ENCODE measurements around the gene JAKMIP3. TPM values are rescaled to one million over a fixed set of nuclear protein-coding genes. Genes with fewer than 3 reads are reported as not detected.

Gene JAKMIP3
- total RNA-seq, 1 experiment from 2014 or later = 0.17 TPM

DNA sequence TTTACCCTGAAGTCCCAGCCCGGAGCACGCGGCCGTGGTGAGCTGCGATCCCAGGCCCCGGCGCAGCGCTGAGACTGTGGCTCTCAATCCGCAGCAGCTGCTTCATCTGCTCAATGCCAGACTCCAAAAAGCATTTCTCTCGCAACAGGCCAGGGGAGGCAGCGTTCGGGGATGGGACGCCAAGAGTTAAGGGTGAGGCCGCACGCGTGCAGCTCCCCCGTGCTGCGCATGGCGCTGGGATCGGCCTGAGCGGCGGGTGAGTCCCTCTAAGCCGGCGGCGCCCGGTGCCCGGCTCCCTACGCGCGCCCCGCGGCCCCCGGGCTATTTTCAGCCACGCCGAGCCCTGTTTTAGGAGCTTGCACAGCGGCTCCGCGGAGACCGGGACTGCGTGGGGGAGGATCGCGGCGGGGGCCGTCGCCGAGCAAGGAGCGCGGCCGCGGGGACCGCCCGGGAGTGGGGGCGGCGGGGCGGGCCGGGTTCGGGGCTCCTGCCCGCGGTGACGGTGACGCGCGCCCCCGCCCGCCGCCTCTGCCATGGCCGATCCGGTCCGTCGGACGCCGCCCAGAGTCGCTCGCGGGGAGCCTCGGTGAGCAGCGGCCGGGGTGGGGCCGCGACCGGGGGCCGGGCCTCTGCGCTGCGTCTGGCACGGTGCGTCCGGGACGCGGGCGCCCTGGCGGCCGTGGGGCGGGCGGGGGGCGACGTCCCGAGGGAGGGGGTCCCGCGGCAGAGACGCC lies 29.4 kb upstream of the JAKMIP3 start:
- POLR2A ChIA-PET = no interaction called here
- intact Hi-C loops (cut with micrococcal nuclease) = no loop called here
- BruUV-seq (replicated peaks) = no TSS peak

DNA sequence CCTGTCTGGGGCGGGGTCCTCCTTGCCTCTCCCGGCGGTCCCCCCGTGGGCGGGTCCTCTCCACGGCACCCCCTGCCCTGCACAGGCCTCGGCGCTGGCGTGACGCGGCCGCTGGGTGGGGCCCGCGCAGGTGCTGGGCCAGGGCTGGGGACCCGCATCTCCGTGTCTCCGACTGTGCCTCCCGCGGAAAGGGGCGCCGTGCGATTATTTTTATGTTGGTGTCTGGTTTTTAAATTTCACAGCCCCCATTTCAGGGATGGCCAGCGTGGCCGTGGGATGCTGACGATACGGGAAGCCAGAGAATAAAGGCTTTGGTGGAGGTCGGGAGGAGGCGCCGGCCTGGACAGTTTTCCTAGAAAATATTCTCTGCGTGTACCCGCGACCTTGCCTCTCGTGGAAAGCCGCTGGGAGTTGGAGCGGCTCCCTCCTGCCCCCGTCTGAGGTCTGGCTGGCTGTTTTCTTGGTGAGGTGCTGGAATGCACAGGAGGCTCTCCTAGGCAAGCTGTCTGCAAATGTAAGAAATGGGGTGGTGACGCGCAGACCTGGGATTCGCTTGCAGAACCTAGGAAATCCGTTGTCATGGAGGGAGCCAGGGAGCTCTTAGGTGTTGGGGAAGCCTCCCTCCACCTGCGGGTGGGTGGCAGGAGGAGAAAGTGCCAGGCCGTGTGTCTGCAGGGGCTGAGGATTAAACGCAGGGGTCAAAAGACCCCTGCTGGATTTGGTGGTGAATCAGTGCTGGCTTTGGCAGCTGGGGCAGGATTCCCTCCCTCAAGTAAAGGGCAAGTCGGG lies 28.7 kb upstream of the JAKMIP3 start:
- no peak for DNase-seq (ENCODE audit: low read depth, low spot score)
- no peak overlapping the region for H3K27ac ChIP-seq (ENCODE audit: low read depth, low read length)
- BruUV-seq (replicated peaks) = no TSS peak
- ChIA-PET POLR2A (no interaction called here), RAD21 (ENCODE audit: low non-redundant PET in 1 of 2, low total read pairs in 2 of 2, uncharacterized antibody in 2 of 2, unreplicated experiment in 2 of 2) (no interaction called here), CTCF (no interaction called here)
- H2AFZ ChIP-seq (ENCODE audit: low read depth, low read length, poor library complexity, severe bottlenecking) = no peak overlapping the region
- ATAC-seq = no peak
- no peaks in the 10 kb centered on the region for H4K20me1 ChIP-seq (ENCODE audit: insufficient read depth)
- H3K4me1 ChIP-seq (ENCODE audit: control insufficient read depth in 1 of 2, insufficient read depth in 2 of 2, low read length in 2 of 2) = no peaks in the 10 kb centered on the region
- H3K9ac ChIP-seq (ENCODE audit: low read length) = no peak overlapping the region
- no peaks in the 10 kb centered on the region for H3K9me2 ChIP-seq (ENCODE audit: insufficient read depth)
- no peaks in the 10 kb centered on the region for H3K79me2 ChIP-seq (ENCODE audit: insufficient read depth, low read length)
- H3K27me3 ChIP-seq (ENCODE audit: insufficient read depth, low read length) = no peaks in the 10 kb centered on the region
- no peaks in the 10 kb centered on the region for H3K36me3 ChIP-seq (ENCODE audit: control insufficient read depth in 1 of 2, insufficient read depth in 2 of 2, low read length in 2 of 2)
- no peak overlapping the region for H3K4me2 ChIP-seq (ENCODE audit: low read length)
- intact Hi-C loops (cut with micrococcal nuclease) = no loop called here
- H3K9me3 ChIP-seq (ENCODE audit: control insufficient read depth in 1 of 2, insufficient read depth in 1 of 2, low read depth in 1 of 2, low read length in 2 of 2) = no peaks in the 10 kb centered on the region
- H3K4me3 ChIP-seq (replicated peaks in 1 of 2; ENCODE audit: low read depth in 1 of 2, low read length in 2 of 2) = no peak overlapping the region
- TF ChIP-seq, protein P1, sequence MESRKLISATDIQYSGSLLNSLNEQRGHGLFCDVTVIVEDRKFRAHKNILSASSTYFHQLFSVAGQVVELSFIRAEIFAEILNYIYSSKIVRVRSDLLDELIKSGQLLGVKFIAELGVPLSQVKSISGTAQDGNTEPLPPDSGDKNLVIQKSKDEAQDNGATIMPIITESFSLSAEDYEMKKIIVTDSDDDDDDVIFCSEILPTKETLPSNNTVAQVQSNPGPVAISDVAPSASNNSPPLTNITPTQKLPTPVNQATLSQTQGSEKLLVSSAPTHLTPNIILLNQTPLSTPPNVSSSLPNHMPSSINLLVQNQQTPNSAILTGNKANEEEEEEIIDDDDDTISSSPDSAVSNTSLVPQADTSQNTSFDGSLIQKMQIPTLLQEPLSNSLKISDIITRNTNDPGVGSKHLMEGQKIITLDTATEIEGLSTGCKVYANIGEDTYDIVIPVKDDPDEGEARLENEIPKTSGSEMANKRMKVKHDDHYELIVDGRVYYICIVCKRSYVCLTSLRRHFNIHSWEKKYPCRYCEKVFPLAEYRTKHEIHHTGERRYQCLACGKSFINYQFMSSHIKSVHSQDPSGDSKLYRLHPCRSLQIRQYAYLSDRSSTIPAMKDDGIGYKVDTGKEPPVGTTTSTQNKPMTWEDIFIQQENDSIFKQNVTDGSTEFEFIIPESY (IDR thresholded peaks at IDR 0.05; ENCODE audit: extremely low read depth, insufficient replicate concordance, low read length) = no peak
- TF ChIP-seq ELF1 (IDR thresholded peaks at IDR 0.05; ENCODE audit: borderline replicate concordance, low read depth) = no peak
- no peak for TF ChIP-seq YY1 (IDR thresholded peaks at IDR 0.05; ENCODE audit: extremely low read depth, insufficient replicate concordance, low read depth, low read length)
- no peak for TF ChIP-seq SIN3A (IDR thresholded peaks at IDR 0.05; ENCODE audit: low read depth)
- TF ChIP-seq POLR2AphosphoS5 (IDR thresholded peaks at IDR 0.05; ENCODE audit: low read depth, low read length) = no peak
- no peak for TF ChIP-seq EZH2phosphoT487 (IDR thresholded peaks at IDR 0.05; ENCODE audit: borderline replicate concordance)
- no peak for TF ChIP-seq EGR1 (IDR thresholded peaks at IDR 0.05; ENCODE audit: low read depth)
- TF ChIP-seq, protein P2, sequence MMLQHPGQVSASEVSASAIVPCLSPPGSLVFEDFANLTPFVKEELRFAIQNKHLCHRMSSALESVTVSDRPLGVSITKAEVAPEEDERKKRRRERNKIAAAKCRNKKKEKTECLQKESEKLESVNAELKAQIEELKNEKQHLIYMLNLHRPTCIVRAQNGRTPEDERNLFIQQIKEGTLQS (IDR thresholded peaks at IDR 0.05) = no peak
- TF ChIP-seq CEBPB (IDR thresholded peaks at IDR 0.05; ENCODE audit: low read depth) = no peak

More for the DNA sequence above, 29.4 kb upstream of the JAKMIP3 start:
- Histone ChIP-seq H3K9me3 (ENCODE audit: control insufficient read depth in 1 of 2, insufficient read depth in 1 of 2, low read depth in 1 of 2, low read length in 2 of 2) (no peaks in the 10 kb centered on the region), H3K27me3 (ENCODE audit: insufficient read depth, low read length) (no peaks in the 10 kb centered on the region), H3K9ac (ENCODE audit: low read length) (no peak overlapping the region), H3K79me2 (ENCODE audit: insufficient read depth, low read length) (no peaks in the 10 kb centered on the region), H3K4me2 (ENCODE audit: low read length) (no peak overlapping the region), H4K20me1 (ENCODE audit: insufficient read depth) (no peaks in the 10 kb centered on the region), H2AFZ (ENCODE audit: low read depth, low read length, poor library complexity, severe bottlenecking) (no peak overlapping the region), H3K36me3 (ENCODE audit: control insufficient read depth in 1 of 2, insufficient read depth in 2 of 2, low read length in 2 of 2) (no peaks in the 10 kb centered on the region), H3K9me2 (ENCODE audit: insufficient read depth) (no peaks in the 10 kb centered on the region), H3K4me3 (replicated peaks in 1 of 2; ENCODE audit: low read depth in 1 of 2, low read length in 2 of 2) (no peak overlapping the region), H3K27ac (ENCODE audit: low read depth, low read length) (no peak overlapping the region), H3K4me1 (ENCODE audit: control insufficient read depth in 1 of 2, insufficient read depth in 2 of 2, low read length in 2 of 2) (no peaks in the 10 kb centered on the region)
- CTCF ChIA-PET = no interaction called here
- no peak for ATAC-seq
- TF ChIP-seq POLR2AphosphoS5 (IDR thresholded peaks at IDR 0.05; ENCODE audit: low read depth, low read length) (no peak), ELF1 (IDR thresholded peaks at IDR 0.05; ENCODE audit: borderline replicate concordance, low read depth) (no peak), SP1 (IDR thresholded peaks at IDR 0.05; ENCODE audit: low read depth) (no peak), CBX3 (IDR thresholded peaks at IDR 0.05; ENCODE audit: low read depth) (no peak), FOSL1 (IDR thresholded peaks at IDR 0.05; ENCODE audit: low read depth) (no peak), ZFX (IDR thresholded peaks at IDR 0.05) (no peak), POLR2A (IDR thresholded peaks at IDR 0.05; ENCODE audit: borderline replicate concordance, extremely low read depth, insufficient read depth, insufficient read length) (no peak), TCF7L2 (IDR thresholded peaks at IDR 0.05; ENCODE audit: borderline replicate concordance, extremely low read depth, insufficient read depth, insufficient read length) (no peak), EZH2phosphoT487 (IDR thresholded peaks at IDR 0.05; ENCODE audit: borderline replicate concordance) (no peak)
- TF ChIP-seq, protein P2 (IDR thresholded peaks at IDR 0.05) = no peak
- RAD21 ChIA-PET (ENCODE audit: low non-redundant PET in 1 of 2, low total read pairs in 2 of 2, uncharacterized antibody in 2 of 2, unreplicated experiment in 2 of 2) = no interaction called here
- no peak for DNase-seq (ENCODE audit: low read depth, low spot score)
